Erythroblast (primary cell): ENCODE results near the gene RGS7BP.

ENCODE experiments used
- DNase-seq, 2 experiments: peaks; one replicate each; lab custom pipeline; 2025; lab: John Stamatoyannopoulos, UW
- GATA1 ChIP-seq: IDR thresholded peaks from 2 replicates; pipeline ENCODE4 v1.6.1; 2011; ENCODE audit warnings: low read depth, mild to moderate bottlenecking, control low read depth, low read length, moderate library complexity
- POLR2A ChIP-seq: IDR thresholded peaks from 2 replicates; pipeline ENCODE4 v1.6.1; 2011; ENCODE audit warnings: mild to moderate bottlenecking, low read length

Gene RGS7BP

DNA sequence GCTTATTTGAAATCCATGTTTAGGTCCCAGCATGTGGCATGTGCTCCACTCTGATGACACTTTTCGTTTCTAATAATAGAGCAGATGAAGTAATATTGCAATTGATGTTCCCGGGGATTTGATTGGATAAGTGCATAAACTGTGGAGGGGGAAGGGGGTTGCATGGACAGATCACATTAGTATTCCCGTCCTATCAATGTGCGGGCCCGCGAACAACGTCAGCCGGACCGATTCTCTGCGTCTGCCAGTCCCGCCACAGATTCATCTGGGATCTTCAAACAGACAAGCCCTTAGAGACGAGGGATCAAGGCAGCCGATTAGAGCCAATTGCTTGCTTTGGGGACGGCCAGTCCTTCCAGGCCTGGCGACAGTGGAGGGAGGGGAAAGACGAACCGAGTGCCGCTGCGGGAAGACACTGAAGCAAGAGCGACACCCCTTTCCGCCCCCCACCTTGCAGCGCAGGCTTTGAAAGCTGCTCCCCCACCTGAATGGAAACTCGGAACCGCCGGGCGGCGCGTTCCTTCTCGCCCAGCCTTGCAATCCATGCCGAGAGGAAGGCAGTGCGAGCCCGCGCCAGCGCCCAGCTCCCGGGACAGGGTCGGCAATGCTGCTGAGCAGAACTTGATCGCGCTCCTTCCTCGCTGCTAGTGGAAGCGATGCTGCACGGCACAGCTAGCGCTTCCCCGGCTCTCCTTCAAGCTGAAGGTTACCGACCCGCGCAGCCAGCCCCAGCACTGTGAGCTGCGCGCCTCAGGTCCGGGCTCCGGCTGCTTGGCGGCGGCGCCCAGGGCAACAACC is at the start of gene RGS7BP:
Gene RGS7BP (plus strand): TSS at position 247 of the 798 bp plus-strand sequence. CDS start 610 bp downstream, outside the sequence.
- no peak for TF ChIP-seq POLR2A
- TF ChIP-seq GATA1, result no peak
- no peak for DNase-seq

DNA sequence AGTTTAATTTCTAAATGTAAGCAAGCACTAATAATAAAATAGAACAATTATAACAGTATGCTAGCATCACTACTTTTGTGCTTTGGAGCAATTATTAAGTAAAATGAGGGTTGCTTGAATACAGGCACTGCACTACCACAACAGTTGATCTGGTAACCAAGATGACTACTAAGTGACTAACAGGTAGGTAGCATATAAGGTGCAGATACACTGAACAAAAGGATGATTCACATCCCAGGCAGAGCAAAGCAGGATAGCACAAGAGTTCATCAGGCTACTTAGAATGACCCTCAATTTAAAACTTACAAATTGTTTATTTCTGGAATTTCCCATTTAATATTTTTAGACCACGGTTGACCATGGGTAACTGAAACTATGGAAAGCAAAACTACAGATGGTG is 48.0 kb upstream of the RGS7BP start:
- no peak for DNase-seq
- no peak for TF ChIP-seq POLR2A
- TF ChIP-seq GATA1, result no peak

DNA sequence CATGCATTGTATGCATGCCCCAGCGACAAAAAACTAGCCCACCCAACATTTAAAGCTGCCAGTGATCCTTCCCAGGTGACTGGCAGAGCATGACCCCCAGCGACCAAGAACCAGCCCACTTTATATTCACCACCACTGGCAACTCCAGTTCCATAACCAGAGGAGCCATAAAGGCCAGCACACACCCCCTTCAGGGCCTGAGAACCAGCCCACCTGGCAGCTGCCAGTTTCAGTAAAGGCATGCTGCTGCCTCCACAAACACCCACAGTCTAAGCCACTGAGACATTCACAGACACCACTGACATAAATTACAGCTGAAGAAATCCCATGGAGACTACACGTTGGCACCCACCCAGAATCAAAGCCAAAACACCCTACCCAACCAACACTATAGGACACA is 46.9 kb upstream of the RGS7BP start:
- TF ChIP-seq GATA1, result no peak
- TF ChIP-seq POLR2A, result no peak
- no peak for DNase-seq

DNA sequence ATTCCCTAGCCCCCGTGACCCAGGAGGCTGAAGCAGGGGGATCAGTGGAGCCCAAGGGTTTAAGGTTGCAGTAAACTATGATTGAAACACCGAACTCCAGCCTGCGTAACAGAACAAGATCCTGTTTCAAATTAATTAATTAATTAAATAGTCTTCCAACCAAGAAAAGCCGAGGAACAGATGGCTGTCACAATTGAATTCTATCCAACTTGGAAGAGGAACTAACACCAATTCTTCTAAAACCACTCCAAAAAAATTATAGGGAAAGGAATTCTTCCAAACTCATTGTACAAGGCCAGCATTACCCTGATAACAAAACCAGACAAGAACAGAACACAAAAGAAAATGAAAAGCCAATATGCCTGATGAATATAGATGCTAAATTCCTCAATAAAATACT is 43.4 kb upstream of the RGS7BP start:
- DNase-seq, result no peak

DNA sequence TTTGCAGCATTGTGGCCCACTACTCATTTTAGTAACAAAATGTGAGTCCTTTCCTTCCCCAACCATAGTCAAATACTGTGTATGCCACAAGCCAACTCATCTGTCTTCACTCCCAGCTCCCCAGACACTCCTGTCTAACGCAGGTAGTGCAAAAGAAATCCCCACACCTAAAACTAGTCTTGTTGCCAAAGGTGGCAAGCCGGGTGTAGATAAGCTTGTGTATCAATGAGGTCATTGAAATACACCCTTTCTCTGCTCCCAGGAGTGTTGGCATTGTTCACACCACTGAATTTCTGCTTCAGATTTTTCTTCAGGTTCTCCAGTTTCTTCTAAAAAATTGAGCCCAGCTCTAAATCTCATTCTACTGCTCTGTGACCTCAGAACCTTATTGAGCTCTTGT is 19.7 kb upstream of the RGS7BP start:
- no peak for TF ChIP-seq POLR2A
- no peak for TF ChIP-seq GATA1
- DNase-seq, result no peak

More for the DNA sequence above, 43.4 kb upstream of the RGS7BP start:
- TF ChIP-seq POLR2A (no peak), GATA1 (no peak)

DNA sequence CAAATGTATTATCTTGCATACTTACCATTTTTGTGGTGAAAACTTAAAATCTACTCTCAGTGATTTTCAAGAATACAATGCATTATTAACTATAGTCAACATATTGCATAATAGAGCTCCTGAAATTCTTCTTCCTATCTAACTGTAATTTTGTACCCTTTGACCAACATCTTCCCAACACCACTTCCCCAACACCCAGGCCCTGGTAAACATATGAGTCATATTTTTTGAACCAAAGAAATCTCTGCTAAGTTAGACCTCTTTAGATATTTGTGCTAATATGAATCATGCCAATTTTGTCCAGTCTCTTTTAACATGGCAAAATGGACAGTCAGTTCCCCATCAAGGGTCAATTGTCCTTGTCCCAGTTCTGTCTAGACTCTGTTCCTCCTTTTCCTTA is 18.5 kb upstream of the RGS7BP start:
- TF ChIP-seq POLR2A (no peak), GATA1 (no peak)
- no peak for DNase-seq

DNA sequence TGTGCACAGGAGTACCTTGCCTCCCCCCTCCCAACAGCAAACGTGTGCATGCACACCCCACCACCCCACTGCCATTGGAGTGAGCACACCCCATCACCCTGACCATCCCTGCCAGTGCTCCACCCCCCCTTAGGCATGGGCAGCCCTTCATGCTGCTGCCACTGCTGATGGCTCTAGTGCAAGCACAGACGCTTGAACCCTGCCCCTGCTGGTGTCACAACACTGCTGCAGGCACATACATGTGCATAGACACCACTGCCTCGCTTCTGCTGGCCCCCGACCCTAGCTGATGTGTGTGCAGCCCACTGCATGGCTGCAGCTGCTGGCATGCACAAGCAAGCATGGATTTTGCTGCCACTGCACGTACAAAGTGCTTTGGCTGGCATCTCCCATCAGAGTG is 16.0 kb upstream of the RGS7BP start:
- no peak for TF ChIP-seq GATA1
- TF ChIP-seq POLR2A, result no peak

DNA sequence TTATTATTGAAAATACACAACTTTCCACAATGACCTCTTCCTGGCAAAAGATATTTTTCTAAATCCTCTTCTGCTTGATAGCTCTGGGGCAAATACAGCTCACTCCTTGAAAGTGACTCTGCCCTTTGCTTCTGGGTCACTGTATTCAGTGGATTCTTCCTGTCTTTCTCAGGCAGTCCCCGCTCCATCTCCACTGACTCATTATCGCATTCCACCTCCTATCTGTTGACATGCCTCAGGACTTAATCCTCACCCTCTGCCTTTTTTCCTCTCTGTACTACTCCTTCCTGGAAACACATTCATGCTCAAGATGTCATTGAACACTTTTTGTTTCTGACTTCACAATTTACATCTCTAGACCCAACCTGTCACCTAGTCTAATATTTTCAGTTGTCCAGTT is 8.4 kb upstream of the RGS7BP start:
- no peak for TF ChIP-seq GATA1
- TF ChIP-seq POLR2A, result no peak
- no peak for DNase-seq

More for the DNA sequence above, 16.0 kb upstream of the RGS7BP start:
- DNase-seq, result no peak

DNA sequence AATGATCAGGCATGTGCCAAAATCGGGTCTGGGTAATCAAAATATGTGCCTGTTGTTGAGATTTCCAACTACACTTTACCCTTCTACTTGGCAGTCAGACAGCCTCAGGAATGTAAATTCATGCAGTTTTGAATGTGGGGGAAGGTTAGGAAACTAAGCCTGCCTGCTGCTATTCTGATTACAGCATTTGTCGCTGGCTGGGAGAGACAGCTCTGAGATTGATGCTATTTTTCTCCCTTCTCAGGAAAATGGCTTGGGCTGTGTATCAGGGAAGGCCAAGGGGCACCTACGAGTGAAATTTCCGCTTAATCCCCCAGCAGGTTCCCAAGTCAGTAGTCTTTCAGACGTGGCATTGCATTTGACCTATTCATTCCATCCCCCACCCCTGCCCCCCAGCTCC is 3.6 kb upstream of the RGS7BP start:
- DNase-seq, result no peak
- TF ChIP-seq POLR2A, result no peak

DNA sequence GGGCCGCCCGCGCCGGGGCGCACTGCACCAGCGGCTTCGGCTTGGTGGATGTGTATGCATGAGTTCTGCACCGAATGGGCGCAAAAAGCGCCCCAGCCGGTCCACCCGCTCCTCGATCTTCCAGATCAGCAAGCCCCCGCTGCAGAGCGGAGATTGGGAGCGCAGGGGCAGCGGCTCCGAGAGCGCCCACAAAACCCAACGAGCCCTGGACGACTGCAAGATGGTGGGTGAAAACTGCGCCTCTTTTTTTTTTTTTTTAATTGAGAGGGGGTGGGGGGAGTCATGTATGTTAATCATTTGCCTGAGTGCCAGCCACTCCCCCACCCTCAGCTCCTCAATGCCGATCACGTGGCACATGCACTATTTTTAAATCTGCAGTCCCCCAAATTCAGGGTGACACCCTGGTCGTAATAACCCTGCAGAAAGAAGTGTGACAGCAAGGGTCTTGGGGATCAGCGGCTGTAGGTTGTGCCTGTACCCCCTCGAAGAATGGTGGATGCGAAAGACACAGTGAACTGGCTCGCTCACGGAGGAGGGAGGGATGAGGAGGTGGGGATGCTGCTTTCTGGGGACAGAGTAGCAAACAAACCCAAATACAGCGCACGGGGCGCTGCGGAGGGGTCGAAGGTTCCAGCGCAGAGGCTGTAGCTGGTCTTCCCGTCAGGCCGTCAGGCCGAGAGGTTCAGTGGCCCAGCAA is 900 bp downstream of the RGS7BP start:
- no peak for TF ChIP-seq POLR2A
- TF ChIP-seq GATA1, result no peak

DNA sequence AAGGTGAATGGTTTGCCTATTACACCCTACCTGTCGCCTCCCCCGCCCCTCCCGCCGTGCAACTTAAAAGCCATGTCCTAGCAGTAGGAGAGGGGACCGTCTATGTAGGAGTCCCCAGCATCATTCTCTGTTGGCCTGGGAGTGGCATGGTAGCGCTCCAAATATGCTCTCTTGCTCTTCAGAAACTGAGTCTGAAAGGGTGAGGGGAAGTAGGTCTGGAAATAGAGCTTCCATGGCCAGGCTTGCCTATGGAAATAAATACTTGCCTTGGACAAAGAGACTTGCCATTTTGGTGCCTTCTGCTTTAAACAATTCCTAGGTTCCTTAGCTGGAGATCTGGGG is 1.4 kb downstream of the RGS7BP start:
- DNase-seq, result no peak
- no peak for TF ChIP-seq POLR2A
- no peak for TF ChIP-seq GATA1

More for the DNA sequence above, 900 bp downstream of the RGS7BP start:
- no peak for DNase-seq

DNA sequence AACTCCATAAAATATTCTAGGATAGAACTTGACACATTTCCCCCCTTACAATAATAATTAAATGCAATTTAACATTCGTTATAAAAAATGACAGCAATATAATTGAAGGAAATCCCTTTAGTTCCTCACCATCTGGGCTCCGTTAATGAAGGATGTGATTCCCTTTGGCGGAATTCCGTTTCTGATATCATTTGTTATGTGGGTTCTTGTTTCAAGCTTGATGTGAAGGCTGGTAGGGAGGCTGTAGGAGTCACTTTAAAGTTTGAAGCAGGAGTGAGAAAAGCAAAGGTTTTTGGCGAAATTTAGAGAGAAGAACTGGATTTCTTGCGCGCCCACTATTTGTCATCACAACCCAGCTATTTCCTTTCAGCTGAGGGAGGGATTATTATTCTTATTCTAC is 4.0 kb downstream of the RGS7BP start:
- TF ChIP-seq POLR2A, result no peak
- no peak for TF ChIP-seq GATA1
- no peak for DNase-seq

DNA sequence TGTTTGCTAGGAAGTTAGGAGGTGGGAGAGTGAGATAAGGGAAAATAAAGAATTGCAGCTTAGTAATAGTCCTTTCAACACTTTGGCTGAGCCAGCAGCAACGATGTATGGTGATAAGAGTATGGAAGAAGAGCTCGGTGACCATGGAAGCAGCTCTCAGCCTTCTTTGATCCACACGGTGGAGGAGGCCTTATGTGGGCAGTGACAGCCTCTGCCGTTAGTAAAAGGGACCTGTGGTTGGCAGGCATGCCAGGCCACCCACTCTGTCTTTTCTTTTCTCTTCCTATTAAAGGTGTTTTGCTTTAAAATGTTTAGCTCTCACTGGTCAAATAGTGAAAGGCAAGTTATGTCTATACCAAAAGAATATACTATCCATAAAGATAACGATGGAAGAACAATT is 7.7 kb downstream of the RGS7BP start:
- no peak for TF ChIP-seq GATA1
- no peak for TF ChIP-seq POLR2A
- no peak for DNase-seq

DNA sequence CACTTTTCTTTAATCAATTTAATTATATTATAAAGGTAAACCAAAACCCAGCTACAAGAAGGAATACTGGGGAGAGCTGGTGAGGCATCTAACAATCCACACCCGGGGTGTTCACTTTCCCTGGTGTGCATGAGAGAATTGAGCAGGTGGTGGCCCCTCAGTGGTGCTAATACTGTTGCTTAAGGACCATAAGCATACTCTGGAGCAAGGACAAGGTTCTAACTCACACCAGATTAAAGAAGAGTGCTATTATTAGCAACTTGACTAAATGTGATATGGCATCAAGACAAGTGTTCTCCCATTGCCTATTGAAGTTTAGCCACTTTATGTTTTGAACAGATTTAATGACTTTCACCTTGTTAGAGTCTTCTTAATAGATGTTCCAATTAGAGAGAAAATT is 8.8 kb downstream of the RGS7BP start:
- DNase-seq, result no peak
- TF ChIP-seq GATA1, result no peak
- TF ChIP-seq POLR2A, result no peak

DNA sequence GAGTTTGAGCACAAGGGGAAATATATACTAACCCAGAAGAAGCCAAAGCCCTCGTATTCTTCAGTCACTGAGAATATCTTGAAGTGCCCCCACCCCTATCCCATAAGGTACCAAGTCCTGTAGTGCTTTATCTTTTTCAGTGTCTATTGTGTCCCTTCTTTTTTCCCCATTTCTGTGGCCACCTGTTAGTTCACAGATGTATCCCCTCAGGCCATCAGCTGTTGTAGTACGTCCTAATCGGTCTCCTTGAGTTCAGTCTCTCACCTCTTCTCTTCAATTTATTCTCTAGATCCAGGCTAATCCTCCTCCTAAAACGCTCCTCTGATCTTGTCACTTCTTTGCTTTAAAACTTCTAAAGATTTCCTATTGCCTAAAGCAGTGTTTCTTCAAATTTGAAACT is 10.4 kb downstream of the RGS7BP start:
- DNase-seq, result no peak
- TF ChIP-seq GATA1 (no peak), POLR2A (no peak)

DNA sequence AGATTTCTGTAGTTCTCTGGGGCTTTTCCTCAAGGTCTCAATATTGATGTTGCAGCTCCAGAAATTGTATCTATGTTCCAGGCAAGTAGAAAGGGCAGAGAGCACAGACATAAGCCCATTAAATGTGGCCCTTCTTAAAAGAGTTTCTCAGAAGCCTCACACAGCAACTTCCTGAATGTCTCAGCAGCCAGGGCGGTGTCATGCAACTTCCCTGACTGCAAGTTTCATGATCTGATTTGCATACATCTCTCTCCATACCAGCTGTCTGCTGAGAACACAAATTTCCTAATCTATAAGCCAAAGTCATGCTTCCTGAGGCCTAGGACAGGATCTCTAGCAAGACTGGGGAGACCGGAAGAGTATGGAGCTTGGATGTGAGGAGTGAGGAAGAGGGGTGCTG is 13.0 kb downstream of the RGS7BP start:
- DNase-seq, result no peak
- TF ChIP-seq POLR2A (no peak), GATA1 (no peak)
